Measurements from ENCODE around the gene LEO1. TPM values are rescaled to one million over a fixed set of nuclear protein-coding genes. Genes with fewer than 3 reads are reported as not detected.
A peak's percentile ranks its signal among the peaks of the same experiment; 100 is the strongest.

LEO1 gene
- total and polyA plus RNA-seq, 2 experiments from 2014 or later = 28.1 to 36.0 TPM

DNA sequence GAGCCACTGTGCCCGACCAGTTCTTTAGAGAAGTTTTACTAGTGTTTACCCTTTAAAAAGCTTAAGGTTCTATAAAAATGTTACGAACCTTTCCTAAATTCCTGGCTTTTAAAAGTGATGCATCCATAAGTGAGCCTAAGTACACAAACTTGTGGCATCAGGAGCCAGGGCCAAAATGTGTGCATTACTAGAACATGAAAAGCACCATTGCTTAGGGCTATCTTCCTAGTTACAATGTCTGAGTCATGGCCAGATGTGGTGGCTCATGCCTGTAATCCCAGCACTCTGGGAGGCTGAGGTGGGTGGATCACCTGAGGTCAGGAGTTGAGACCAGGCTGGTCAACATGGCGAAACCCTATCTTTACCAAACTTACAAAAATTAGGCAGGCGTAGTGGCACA, 39.9 kb downstream of the LEO1 start:
- no peak overlapping the region for H3K27ac ChIP-seq
- WGBS, 2 experiments (ENCODE audit: low coverage in 1 of 2, low lambda C conversion rate in 2 of 2, missing lambda C conversion rate in 2 of 2) = 92 to 96% methylated on average over 4 of the region's 4 CpGs
- in situ Hi-C loops (cut with MboI) = no loop called here

DNA sequence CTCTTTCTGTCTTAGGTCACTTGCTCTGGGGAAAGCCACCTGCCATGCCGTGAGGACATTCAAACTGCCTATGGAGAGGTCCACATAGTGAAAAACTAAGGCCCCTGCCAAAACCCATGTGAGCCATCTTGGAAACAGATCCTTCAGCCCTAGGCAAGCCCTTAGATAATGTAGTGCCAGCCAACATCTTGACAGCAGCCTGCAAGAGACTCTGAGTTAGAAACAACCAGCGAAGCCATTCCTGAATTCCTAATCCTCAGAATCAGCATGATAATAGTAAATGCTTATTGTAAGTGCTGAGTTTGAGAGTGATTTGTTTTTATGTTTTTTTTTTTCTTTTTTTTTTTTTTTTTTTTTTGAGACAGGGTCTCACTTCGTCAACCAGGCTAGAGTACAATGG, 40.6 kb downstream of the LEO1 start:
- no peaks in the 10 kb centered on the region for H3K9me3 ChIP-seq (ENCODE audit: low read depth)
- H3K27me3 ChIP-seq (replicated peaks; ENCODE audit: insufficient read depth) = no peaks in the 10 kb centered on the region
- peaks cover 18% of the 10 kb centered on the region; the same call in 1 of the 2 replicates for H3K36me3 ChIP-seq (ENCODE audit: low read depth)
- no peaks in the 10 kb centered on the region; the same call in 1 of the 2 replicates for H3K4me1 ChIP-seq (ENCODE audit: insufficient read depth)
- H3K4me3 ChIP-seq = no peak overlapping the region
- H2AFZ ChIP-seq = no peak overlapping the region
- H3K9ac ChIP-seq = no peak overlapping the region
- DNase-seq = no peak
- no peak overlapping the region for H3K27ac ChIP-seq
- TF ChIP-seq EZH2 (IDR thresholded peaks at IDR 0.05; ENCODE audit: insufficient read depth, poor library complexity, severe bottlenecking) (no peak), EZH2phosphoT487 (IDR thresholded peaks at IDR 0.05; ENCODE audit: insufficient read depth, low read depth) (no peak)
- WGBS, 2 experiments (ENCODE audit: low coverage in 1 of 2, low lambda C conversion rate in 2 of 2, missing lambda C conversion rate in 2 of 2) = 98 to 100% methylated on average over 3 of the region's 3 CpGs
- no peaks in the 10 kb centered on the region for H4K20me1 ChIP-seq (ENCODE audit: insufficient read depth)
- in situ Hi-C loops (cut with MboI) = no loop called here
- H3F3A ChIP-seq (ENCODE audit: insufficient read depth) = peaks cover 23% of the 10 kb centered on the region; the same call in 1 of the 2 replicates
- no peaks in the 10 kb centered on the region for H3K9me2 ChIP-seq (ENCODE audit: insufficient read depth)
- H3K4me2 ChIP-seq (ENCODE audit: unreplicated experiment) = no peak overlapping the region
- no peaks in the 10 kb centered on the region for H3K79me2 ChIP-seq (ENCODE audit: insufficient read depth)

More for the DNA sequence above, 39.9 kb downstream of the LEO1 start:
- Histone ChIP-seq H3K79me2 (ENCODE audit: insufficient read depth) (no peaks in the 10 kb centered on the region), H3K4me2 (ENCODE audit: unreplicated experiment) (no peak overlapping the region), H3F3A (ENCODE audit: insufficient read depth) (peaks cover 22% of the 10 kb centered on the region; the same call in 1 of the 2 replicates), H3K4me1 (ENCODE audit: insufficient read depth) (no peaks in the 10 kb centered on the region; the same call in 1 of the 2 replicates), H3K9me3 (ENCODE audit: low read depth) (no peaks in the 10 kb centered on the region), H2AFZ (no peak overlapping the region), H3K9me2 (ENCODE audit: insufficient read depth) (no peaks in the 10 kb centered on the region), H4K20me1 (ENCODE audit: insufficient read depth) (no peaks in the 10 kb centered on the region), H3K27me3 (replicated peaks; ENCODE audit: insufficient read depth) (no peaks in the 10 kb centered on the region), H3K4me3 (no peak overlapping the region), H3K36me3 (ENCODE audit: low read depth) (peaks cover 13% of the 10 kb centered on the region; the same call in 1 of the 2 replicates), H3K9ac (no peak overlapping the region)
- DNase-seq = peak; percentile 71
- TF ChIP-seq EZH2phosphoT487 (IDR thresholded peaks at IDR 0.05; ENCODE audit: insufficient read depth, low read depth) (no peak), EZH2 (IDR thresholded peaks at IDR 0.05; ENCODE audit: insufficient read depth, poor library complexity, severe bottlenecking) (no peak)

DNA sequence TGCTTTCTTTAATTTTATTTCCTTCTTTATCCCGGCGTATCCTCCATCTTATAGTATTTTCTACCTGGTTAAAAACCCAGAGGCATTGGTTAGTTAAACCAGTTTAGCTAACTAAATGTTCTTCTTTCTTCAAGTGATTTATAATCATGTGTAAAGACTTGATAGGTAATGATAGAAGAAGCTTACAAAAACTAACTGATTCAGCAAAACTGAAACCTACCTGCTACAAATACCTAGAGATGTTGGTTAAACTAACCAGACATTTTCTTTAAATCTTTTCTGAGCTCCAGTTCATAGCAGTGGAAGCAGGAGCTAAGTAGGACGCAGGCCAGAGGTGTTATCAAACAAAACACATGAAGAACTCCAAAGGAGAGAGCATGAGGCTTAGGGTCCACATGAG, 44.8 kb downstream of the LEO1 start:
- peaks cover 18% of the 10 kb centered on the region; the same call in 1 of the 2 replicates for H3K36me3 ChIP-seq (ENCODE audit: low read depth)
- 94 to 100% methylated on average over 3 of the region's 3 CpGs for WGBS, 2 experiments (ENCODE audit: low coverage in 1 of 2, low lambda C conversion rate in 2 of 2, missing lambda C conversion rate in 2 of 2)
- no peak overlapping the region for H3K4me3 ChIP-seq
- H3K9ac ChIP-seq = no peak overlapping the region
- H4K20me1 ChIP-seq (ENCODE audit: insufficient read depth) = no peaks in the 10 kb centered on the region
- H3F3A ChIP-seq (ENCODE audit: insufficient read depth) = peaks cover 12% of the 10 kb centered on the region; the same call in 1 of the 2 replicates
- no peaks in the 10 kb centered on the region for H3K9me2 ChIP-seq (ENCODE audit: insufficient read depth)
- H3K9me3 ChIP-seq (ENCODE audit: low read depth) = no peaks in the 10 kb centered on the region
- in situ Hi-C loops (cut with MboI) = no loop called here
- H3K27ac ChIP-seq = no peak overlapping the region
- H3K4me1 ChIP-seq (ENCODE audit: insufficient read depth) = no peaks in the 10 kb centered on the region; the same call in 1 of the 2 replicates
- no peak overlapping the region for H3K4me2 ChIP-seq (ENCODE audit: unreplicated experiment)
- no peak for DNase-seq
- H3K79me2 ChIP-seq (ENCODE audit: insufficient read depth) = no peaks in the 10 kb centered on the region
- no peaks in the 10 kb centered on the region for H3K27me3 ChIP-seq (replicated peaks; ENCODE audit: insufficient read depth)
- TF ChIP-seq EZH2 (IDR thresholded peaks at IDR 0.05; ENCODE audit: insufficient read depth, poor library complexity, severe bottlenecking) (no peak), EZH2phosphoT487 (IDR thresholded peaks at IDR 0.05; ENCODE audit: insufficient read depth, low read depth) (no peak)
- no peak overlapping the region for H2AFZ ChIP-seq

DNA sequence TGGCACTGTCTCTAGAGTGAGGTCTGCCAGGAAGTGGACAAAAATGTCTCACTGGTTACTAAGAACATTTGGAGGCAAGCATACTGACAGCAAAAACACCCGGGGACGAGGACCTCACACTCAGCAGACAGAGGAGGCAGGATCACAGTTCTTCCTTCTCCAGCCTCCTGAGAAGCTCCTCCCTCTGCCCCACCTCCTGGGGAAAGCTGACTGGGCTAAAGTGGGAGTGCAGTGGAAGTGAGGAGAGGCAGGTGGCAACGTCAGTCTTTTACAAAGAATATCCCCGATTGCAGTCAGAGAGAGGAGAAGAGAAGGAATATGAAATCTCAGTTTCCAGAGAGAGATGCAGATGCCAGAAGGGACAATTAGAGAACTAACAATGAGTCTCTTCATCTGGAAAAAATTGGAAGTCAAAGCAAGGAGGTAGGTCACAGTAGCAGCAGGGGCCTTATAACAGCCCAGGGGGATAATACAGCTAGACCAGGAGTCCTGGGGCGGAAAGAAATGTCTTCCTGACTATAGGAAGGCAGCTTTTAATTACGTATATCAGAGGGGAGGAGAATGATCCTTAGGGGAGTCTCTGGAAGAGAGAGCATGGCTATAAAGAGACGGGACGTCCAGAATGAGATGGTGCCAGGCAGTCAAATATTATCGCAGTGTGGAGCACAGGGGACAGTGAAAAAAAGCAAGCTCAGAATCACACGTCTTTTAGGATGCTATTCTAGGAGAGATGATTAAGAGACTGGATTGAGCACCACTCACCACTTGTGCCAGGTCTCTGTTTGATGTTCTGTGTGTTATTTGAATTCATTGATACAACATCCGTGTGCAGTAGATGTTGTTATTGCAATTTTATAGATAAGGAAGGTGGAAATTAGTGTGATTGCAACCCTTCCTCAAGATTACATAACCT, 47.2 kb downstream of the LEO1 start:
- Histone ChIP-seq H4K20me1 (ENCODE audit: insufficient read depth) (no peaks in the 10 kb centered on the region), H2AFZ (no peak overlapping the region), H3K27ac (no peak overlapping the region), H3K9ac (no peak overlapping the region), H3K9me3 (ENCODE audit: low read depth) (no peaks in the 10 kb centered on the region), H3K9me2 (ENCODE audit: insufficient read depth) (no peaks in the 10 kb centered on the region), H3K4me1 (ENCODE audit: insufficient read depth) (no peaks in the 10 kb centered on the region), H3K4me2 (ENCODE audit: unreplicated experiment) (no peak overlapping the region), H3F3A (ENCODE audit: insufficient read depth) (0 out of 2 replicates have a peak, but pooled peaks cover 4% of the 10 kb centered on the region), H3K36me3 (ENCODE audit: low read depth) (peaks cover 21% of the 10 kb centered on the region; the same call in 1 of the 2 replicates), H3K79me2 (ENCODE audit: insufficient read depth) (no peaks in the 10 kb centered on the region), H3K27me3 (replicated peaks; ENCODE audit: insufficient read depth) (no peaks in the 10 kb centered on the region), H3K4me3 (no peak overlapping the region)
- 88 to 91% methylated on average over 11 of the region's 11 CpGs for WGBS, 2 experiments (ENCODE audit: low coverage in 1 of 2, low lambda C conversion rate in 2 of 2, missing lambda C conversion rate in 2 of 2)
- in situ Hi-C loops (cut with MboI) = no loop called here
- TF ChIP-seq EZH2 (IDR thresholded peaks at IDR 0.05; ENCODE audit: insufficient read depth, poor library complexity, severe bottlenecking) (no peak), EZH2phosphoT487 (IDR thresholded peaks at IDR 0.05; ENCODE audit: insufficient read depth, low read depth) (no peak)
- no peak for DNase-seq

Data from GM23248 (cell line).